GM23248 (cell line): ENCODE data around the gene SYT13. TPM values are rescaled to one million over a fixed set of nuclear protein-coding genes. Genes with fewer than 3 reads are reported as not detected.

Experiments
- DNase-seq: peaks from one replicate; pipeline ENCODE4 v3.0.0-alpha.2; 2015
- H2AFZ ChIP-seq: fragments of 200-600 bp; sonication (generic); 2 replicates; pipeline ENCODE4 v1.6.1; 2016; ENCODE audit warnings: antibody characterized with exemption
- H3F3A ChIP-seq: fragments of 200-600 bp; sonication (generic); 2 replicates; pipeline ENCODE4 v1.6.1; 2016; ENCODE audit warnings: mild to moderate bottlenecking, antibody characterized with exemption, mixed run types; ENCODE audit not compliant: insufficient read depth
- H3K27ac ChIP-seq: fragments of 200-600 bp; sonication (generic); 2 replicates; pipeline ENCODE4 v1.5.1; 2016; ENCODE audit warnings: mild to moderate bottlenecking
- H3K27me3 ChIP-seq: fragments of 200-600 bp; sonication (generic); replicated peaks from 2 replicates; pipeline ENCODE4 v1.6.1; 2016; ENCODE audit warnings: mild to moderate bottlenecking; ENCODE audit not compliant: insufficient read depth
- H3K36me3 ChIP-seq: fragments of 200-600 bp; sonication (generic); 2 replicates; pipeline ENCODE4 v1.6.1; 2016; ENCODE audit warnings: low read depth, mild to moderate bottlenecking
- H3K4me1 ChIP-seq: fragments of 200-600 bp; sonication (generic); 2 replicates; pipeline ENCODE4 v1.6.1; 2016; ENCODE audit warnings: mild to moderate bottlenecking; ENCODE audit not compliant: insufficient read depth
- H3K4me2 ChIP-seq: fragments of 200-600 bp; sonication (generic); one replicate; pipeline ENCODE4 v1.6.1; 2016; ENCODE audit warnings: mild to moderate bottlenecking; ENCODE audit not compliant: unreplicated experiment
- H3K4me3 ChIP-seq: fragments of 200-600 bp; sonication (generic); 2 replicates; pipeline ENCODE4 v1.5.1; 2016; ENCODE audit warnings: mild to moderate bottlenecking
- H3K79me2 ChIP-seq: fragments of 200-600 bp; sonication (generic); 2 replicates; pipeline ENCODE4 v1.6.1; 2016; ENCODE audit warnings: mild to moderate bottlenecking; ENCODE audit not compliant: insufficient read depth
- H3K9ac ChIP-seq: fragments of 200-600 bp; sonication (generic); 2 replicates; pipeline ENCODE4 v1.6.1; 2016; ENCODE audit warnings: mild to moderate bottlenecking
- H3K9me2 ChIP-seq: fragments of 200-600 bp; sonication (generic); 2 replicates; pipeline ENCODE4 v1.6.1; 2016; ENCODE audit warnings: mixed run types, mild to moderate bottlenecking, moderate library complexity; ENCODE audit not compliant: insufficient read depth
- H3K9me3 ChIP-seq: fragments of 200-600 bp; sonication (generic); one replicate; pipeline ENCODE4 v1.6.1; 2017; ENCODE audit warnings: low read depth
- H4K20me1 ChIP-seq: fragments of 200-600 bp; sonication (generic); 2 replicates; pipeline ENCODE4 v1.6.0; 2016; ENCODE audit not compliant: insufficient read depth
- EZH2 ChIP-seq: fragments of 200-600 bp; sonication (generic); IDR thresholded peaks from 2 replicates; pipeline ENCODE4 v1.6.1; 2018; ENCODE audit warnings: antibody characterized with exemption, mild to moderate bottlenecking; ENCODE audit not compliant: insufficient read depth, poor library complexity, severe bottlenecking
- EZH2phosphoT487 ChIP-seq: fragments of 200-600 bp; sonication (generic); IDR thresholded peaks from 2 replicates; pipeline ENCODE4 v1.6.1; 2018; ENCODE audit warnings: antibody characterized with exemption, moderate library complexity, mild to moderate bottlenecking, low read depth; ENCODE audit not compliant: insufficient read depth
- WGBS, 2 experiments: methylation state at CpG; one replicate each; pipeline ENCODE4 v1.1.6; 2015 to 2017; ENCODE audit warnings: low lambda C conversion rate in 2 of 2, low coverage in 1 of 2; ENCODE audit errors: missing lambda C conversion rate in 2 of 2; 5-methylcytosine and 5-hydroxymethylcytosine counted together
- in situ Hi-C: fragments of 300-500 bp; cut with MboI; formaldehyde crosslinking; loops from 2 replicates; pipeline ENCODE4 v1.15.0; 2020
- polyA plus RNA-seq: library from polyadenylated mRNA; unstranded; fragments of >200 nt; fragmentation: Nextera tagmentation; extraction: Ambion mirVana; gene quantifications from 2 replicates; pipeline ENCODE4 v1.2.1, GENCODE V29; 2016
- total RNA-seq: library from RNA; depleted of rRNA; stranded (reverse); fragments of >200 nt; shearing (Covaris generic); gene quantifications from 2 replicates; pipeline ENCODE4 v1.2.3, GENCODE V29; 2014

Gene SYT13
- total and polyA plus RNA-seq, 2 experiments from 2014 or later, result not detected

DNA sequence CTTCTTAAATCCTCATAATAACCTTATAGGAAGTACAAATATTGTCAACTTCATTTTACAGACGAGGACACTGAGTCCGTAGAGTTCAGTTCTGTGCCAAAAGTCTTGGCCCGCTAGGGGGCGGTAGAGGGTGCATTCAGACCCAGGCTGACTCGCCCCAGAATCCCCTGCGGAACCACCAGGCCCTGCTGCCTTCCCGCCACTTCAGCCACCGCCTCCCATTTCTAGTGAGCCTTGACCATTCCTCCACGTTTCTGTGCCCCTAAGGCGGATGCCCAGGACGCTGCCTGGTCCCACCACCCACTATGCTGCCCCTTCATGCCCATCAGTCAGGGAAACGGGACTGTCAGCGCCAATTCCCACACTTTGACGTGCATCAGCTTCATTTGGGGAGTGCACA is 19.1 kb downstream of the SYT13 start:
- TF ChIP-seq EZH2phosphoT487, result no peak
- TF ChIP-seq EZH2, result no peak
- Histone ChIP-seq H3K9me2 (no peaks in the 10 kb centered on the region), H3K9ac (no peak overlapping the region), H3F3A (peaks cover 10% of the 10 kb centered on the region), H3K79me2 (no peaks in the 10 kb centered on the region), H3K27me3 (peaks cover 18% of the 10 kb centered on the region), H4K20me1 (no peaks in the 10 kb centered on the region), H3K4me2 (no peak overlapping the region), H3K27ac (no peak overlapping the region), H3K4me3 (no peak overlapping the region), H3K36me3 (no peaks in the 10 kb centered on the region), H2AFZ (no peak overlapping the region), H3K4me1 (peaks cover 14% of the 10 kb centered on the region), H3K9me3 (no peaks in the 10 kb centered on the region)
- in situ Hi-C loops, result no loop called here
- WGBS, 2 experiments, result 53 to 55% methylated on average over 13 to 14 of the region's 14 CpGs
- no peak for DNase-seq

- Histone ChIP-seq H3F3A (peaks cover 10% of the 10 kb centered on the region), H3K4me1 (peaks cover 14% of the 10 kb centered on the region), H3K4me3 (no peak overlapping the region), H3K27ac (no peak overlapping the region), H3K79me2 (no peaks in the 10 kb centered on the region), H4K20me1 (no peaks in the 10 kb centered on the region), H3K9me3 (no peaks in the 10 kb centered on the region), H2AFZ (no peak overlapping the region), H3K36me3 (no peaks in the 10 kb centered on the region), H3K4me2 (no peak overlapping the region), H3K9ac (no peak overlapping the region), H3K27me3 (peaks cover 18% of the 10 kb centered on the region), H3K9me2 (no peaks in the 10 kb centered on the region)
- DNase-seq, result no peak
- TF ChIP-seq EZH2phosphoT487 (no peak), EZH2 (no peak)
- WGBS, 2 experiments, result 100% methylated on average over 1 of the region's 1 CpG
- in situ Hi-C loops, result no loop called here
Measured at GRCh38 chr11:45266676-45267020, 19.5 kb downstream of the SYT13 start.

DNA sequence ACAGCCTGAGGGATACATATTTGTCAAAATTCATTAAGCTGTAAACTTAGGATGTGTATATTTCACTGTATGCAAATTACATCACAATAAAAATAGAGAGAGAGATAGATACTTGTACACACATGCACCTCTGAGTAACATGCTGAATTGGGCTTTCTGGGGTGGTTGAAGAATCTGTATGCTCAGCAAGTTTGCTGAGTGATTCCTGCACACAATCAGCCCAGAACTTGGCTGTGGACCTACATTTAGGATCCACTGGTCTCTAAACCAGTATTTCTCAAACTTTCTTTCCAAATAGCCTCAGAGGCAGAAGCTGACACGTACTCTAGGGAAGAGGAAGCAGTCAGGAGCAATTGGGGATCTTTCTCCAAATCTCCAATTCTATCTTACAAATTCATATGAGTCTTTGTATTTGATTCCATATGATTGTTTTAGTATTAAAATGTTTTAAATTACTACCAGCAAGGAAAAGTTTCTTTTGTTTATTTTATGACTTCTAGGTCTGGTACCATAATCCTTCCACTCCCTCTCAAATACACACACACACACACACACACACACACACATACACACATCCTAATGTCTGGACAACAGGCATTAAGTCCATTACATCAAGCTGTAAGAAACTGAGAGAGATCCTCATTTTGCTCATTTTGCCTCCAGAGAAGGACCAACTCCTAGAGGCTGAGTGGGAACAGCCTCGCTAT is 20.0 kb downstream of the SYT13 start:
- Histone ChIP-seq H2AFZ (no peak overlapping the region), H3K27me3 (peaks cover 18% of the 10 kb centered on the region), H3K27ac (no peak overlapping the region), H3K9me3 (no peaks in the 10 kb centered on the region), H3K4me3 (no peak overlapping the region), H3F3A (peaks cover 10% of the 10 kb centered on the region), H3K79me2 (no peaks in the 10 kb centered on the region), H4K20me1 (no peaks in the 10 kb centered on the region), H3K9me2 (no peaks in the 10 kb centered on the region), H3K36me3 (no peaks in the 10 kb centered on the region), H3K9ac (no peak overlapping the region), H3K4me2 (no peak overlapping the region), H3K4me1 (peaks cover 14% of the 10 kb centered on the region)
- 57 to 75% methylated on average over 2 of the region's 2 CpGs for WGBS, 2 experiments
- no peak for DNase-seq
- TF ChIP-seq EZH2phosphoT487, result no peak
- no peak for TF ChIP-seq EZH2
- in situ Hi-C loops, result no loop called here

DNA sequence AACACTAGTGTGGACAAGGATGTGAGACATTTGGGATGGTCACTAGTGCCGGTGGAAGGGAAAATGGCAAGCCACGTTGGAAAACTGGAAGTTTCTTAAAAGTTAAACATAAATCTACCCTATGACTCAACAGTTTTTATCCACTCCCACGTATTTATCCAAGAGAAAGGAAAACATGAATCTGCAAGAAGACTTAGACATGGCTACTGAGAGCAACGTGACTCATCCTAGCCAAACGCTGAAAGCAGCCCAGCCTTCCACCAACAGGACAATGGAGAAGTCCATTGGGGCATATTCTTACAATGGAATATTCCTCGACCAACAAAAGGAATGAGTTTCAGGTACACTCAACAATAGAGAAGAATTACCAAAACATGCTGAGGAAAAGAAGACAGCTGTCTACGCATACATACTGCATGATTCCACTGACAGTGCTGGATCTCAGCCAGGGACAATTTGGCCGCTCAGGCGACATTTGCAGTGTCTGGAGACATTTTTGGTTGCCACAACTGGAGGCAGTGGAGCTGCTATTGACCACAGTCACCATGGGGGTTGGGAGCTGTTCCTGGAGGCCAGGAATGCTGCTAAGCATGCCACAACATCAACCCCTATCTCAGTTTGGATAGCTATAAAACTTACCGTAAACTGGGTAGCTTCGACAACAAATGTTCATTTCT is 21.2 kb downstream of the SYT13 start:
- in situ Hi-C loops, result no loop called here
- H3K9ac ChIP-seq, result no peak overlapping the region
- H3F3A ChIP-seq, result peaks cover 13% of the 10 kb centered on the region
- peaks cover 14% of the 10 kb centered on the region for H3K4me1 ChIP-seq
- H3K36me3 ChIP-seq, result no peaks in the 10 kb centered on the region
- peak; percentile 93 for DNase-seq
- H2AFZ ChIP-seq, result peak overlapping the region; percentile 58
- TF ChIP-seq EZH2phosphoT487 (no peak), EZH2 (no peak)
- H3K9me3 ChIP-seq, result no peaks in the 10 kb centered on the region
- no peaks in the 10 kb centered on the region for H3K9me2 ChIP-seq
- H3K4me2 ChIP-seq, result peak overlapping the region; percentile 73
- no peaks in the 10 kb centered on the region for H3K79me2 ChIP-seq
- H3K27me3 ChIP-seq, result peaks cover 7% of the 10 kb centered on the region
- WGBS, 2 experiments, result 25% methylated on average over 11 of the region's 11 CpGs
- peak overlapping the region; percentile 59 for H3K27ac ChIP-seq
- no peak overlapping the region; the same call in 1 of the 2 replicates for H3K4me3 ChIP-seq
- no peaks in the 10 kb centered on the region for H4K20me1 ChIP-seq
